ENCODE results near the gene GABRB3.

GABRB3 gene

GRCh38 chr15:26771168-26771567 is 1.7 kb downstream of the GABRB3 start:
- no peak for ATAC-seq (replicated peaks; ENCODE audit: extremely low read depth, poor library complexity, severe bottlenecking)
- Mint-ChIP-seq H3K27ac (ENCODE audit: low read depth) (no peak overlapping the region), H3K4me1 (no peaks in the 10 kb centered on the region), H3K9me3 (no peaks in the 10 kb centered on the region), H3K27me3 (no peaks in the 10 kb centered on the region), H3K36me3 (ENCODE audit: insufficient read depth) (no peaks in the 10 kb centered on the region), H3K4me3 (no peak overlapping the region)
- no peak for DNase-seq (ENCODE audit: low spot score in 2 of 2)

GRCh38 chr15:26767169-26767670 is 5.6 kb downstream of the GABRB3 start:
- H3K4me3 Mint-ChIP-seq: no peak overlapping the region
- H3K9me3 Mint-ChIP-seq: peaks cover 6% of the 10 kb centered on the region
- no peak overlapping the region for H3K27ac Mint-ChIP-seq (ENCODE audit: low read depth)
- H3K27me3 Mint-ChIP-seq: no peaks in the 10 kb centered on the region
- no peak for DNase-seq (ENCODE audit: low spot score in 2 of 2)
- no peaks in the 10 kb centered on the region for H3K4me1 Mint-ChIP-seq
- no peaks in the 10 kb centered on the region for H3K36me3 Mint-ChIP-seq (ENCODE audit: insufficient read depth)
- ATAC-seq (replicated peaks; ENCODE audit: extremely low read depth, poor library complexity, severe bottlenecking): no peak

GRCh38 chr15:26766262-26766661 is 6.6 kb downstream of the GABRB3 start:
- H3K36me3 Mint-ChIP-seq (ENCODE audit: insufficient read depth): no peaks in the 10 kb centered on the region
- H3K4me1 Mint-ChIP-seq: no peaks in the 10 kb centered on the region
- no peak for DNase-seq (ENCODE audit: low spot score in 2 of 2)
- peaks cover 6% of the 10 kb centered on the region for H3K9me3 Mint-ChIP-seq
- H3K27me3 Mint-ChIP-seq: no peaks in the 10 kb centered on the region
- no peak overlapping the region for H3K27ac Mint-ChIP-seq (ENCODE audit: low read depth)
- H3K4me3 Mint-ChIP-seq: no peak overlapping the region
- no peak for ATAC-seq (replicated peaks; ENCODE audit: extremely low read depth, poor library complexity, severe bottlenecking)

- H3K4me3 Mint-ChIP-seq: no peak overlapping the region
- no peaks in the 10 kb centered on the region for H3K4me1 Mint-ChIP-seq
- no peaks in the 10 kb centered on the region for H3K9me3 Mint-ChIP-seq
Observed at GRCh38 chr15:26759986-26760385, 12.9 kb downstream of the GABRB3 start.

GRCh38 chr15:26758079-26758478 is 14.8 kb downstream of the GABRB3 start:
- Mint-ChIP-seq H3K4me3 (no peak overlapping the region), H3K27me3 (no peaks in the 10 kb centered on the region), H3K36me3 (ENCODE audit: insufficient read depth) (no peaks in the 10 kb centered on the region), H3K27ac (ENCODE audit: low read depth) (no peak overlapping the region), H3K9me3 (peaks cover 12% of the 10 kb centered on the region), H3K4me1 (no peaks in the 10 kb centered on the region)
- DNase-seq (ENCODE audit: low spot score in 2 of 2) (no peak), ATAC-seq (replicated peaks; ENCODE audit: extremely low read depth, poor library complexity, severe bottlenecking) (no peak)

More at GRCh38 chr15:26759986-26760385, 12.9 kb downstream of the GABRB3 start:
- DNase-seq (ENCODE audit: low spot score in 2 of 2) (no peak), ATAC-seq (replicated peaks; ENCODE audit: extremely low read depth, poor library complexity, severe bottlenecking) (no peak)
- Mint-ChIP-seq H3K27me3 (no peaks in the 10 kb centered on the region), H3K36me3 (ENCODE audit: insufficient read depth) (no peaks in the 10 kb centered on the region), H3K27ac (ENCODE audit: low read depth) (no peak overlapping the region)

- no peak overlapping the region for H3K27ac Mint-ChIP-seq (ENCODE audit: low read depth)
- no peaks in the 10 kb centered on the region for H3K27me3 Mint-ChIP-seq
- H3K9me3 Mint-ChIP-seq: peaks cover 13% of the 10 kb centered on the region
- DNase-seq (ENCODE audit: low spot score in 2 of 2): no peak
- no peak overlapping the region for H3K4me3 Mint-ChIP-seq
- H3K36me3 Mint-ChIP-seq (ENCODE audit: insufficient read depth): no peaks in the 10 kb centered on the region
- ATAC-seq (replicated peaks; ENCODE audit: extremely low read depth, poor library complexity, severe bottlenecking): no peak
- H3K4me1 Mint-ChIP-seq: no peaks in the 10 kb centered on the region
Observed at GRCh38 chr15:26757141-26757540, 15.7 kb downstream of the GABRB3 start.

GRCh38 chr15:26744894-26745293 is 28.0 kb downstream of the GABRB3 start:
- DNase-seq (ENCODE audit: low spot score in 2 of 2) (no peak), ATAC-seq (replicated peaks; ENCODE audit: extremely low read depth, poor library complexity, severe bottlenecking) (no peak)
- Mint-ChIP-seq H3K27me3 (no peaks in the 10 kb centered on the region), H3K4me3 (no peak overlapping the region), H3K4me1 (no peaks in the 10 kb centered on the region), H3K9me3 (peaks cover 5% of the 10 kb centered on the region), H3K36me3 (ENCODE audit: insufficient read depth) (no peaks in the 10 kb centered on the region), H3K27ac (ENCODE audit: low read depth) (no peak overlapping the region)

- no peaks in the 10 kb centered on the region for H3K36me3 Mint-ChIP-seq (ENCODE audit: insufficient read depth)
- no peak for DNase-seq (ENCODE audit: low spot score in 2 of 2)
- no peak overlapping the region for H3K4me3 Mint-ChIP-seq
- no peak for ATAC-seq (replicated peaks; ENCODE audit: extremely low read depth, poor library complexity, severe bottlenecking)
- no peaks in the 10 kb centered on the region for H3K4me1 Mint-ChIP-seq
- no peak overlapping the region for H3K27ac Mint-ChIP-seq (ENCODE audit: low read depth)
- no peaks in the 10 kb centered on the region for H3K27me3 Mint-ChIP-seq
- H3K9me3 Mint-ChIP-seq: peaks cover 15% of the 10 kb centered on the region
Observed at GRCh38 chr15:26739791-26740190, 33.1 kb downstream of the GABRB3 start.

GRCh38 chr15:26738996-26739395 is 33.9 kb downstream of the GABRB3 start:
- H3K27ac Mint-ChIP-seq (ENCODE audit: low read depth): no peak overlapping the region
- DNase-seq (ENCODE audit: low spot score in 2 of 2): no peak
- H3K36me3 Mint-ChIP-seq (ENCODE audit: insufficient read depth): no peaks in the 10 kb centered on the region
- no peak overlapping the region for H3K4me3 Mint-ChIP-seq
- H3K9me3 Mint-ChIP-seq: peaks cover 16% of the 10 kb centered on the region
- H3K27me3 Mint-ChIP-seq: no peaks in the 10 kb centered on the region
- no peak for ATAC-seq (replicated peaks; ENCODE audit: extremely low read depth, poor library complexity, severe bottlenecking)
- H3K4me1 Mint-ChIP-seq: no peaks in the 10 kb centered on the region

- no peak for ATAC-seq (replicated peaks; ENCODE audit: extremely low read depth, poor library complexity, severe bottlenecking)
- no peaks in the 10 kb centered on the region for H3K36me3 Mint-ChIP-seq (ENCODE audit: insufficient read depth)
Observed at GRCh38 chr15:26736502-26737248, 36.2 kb downstream of the GABRB3 start.

GRCh38 chr15:26731965-26732364 is 40.9 kb downstream of the GABRB3 start:
- H3K9me3 Mint-ChIP-seq: peaks cover 18% of the 10 kb centered on the region
- H3K27ac Mint-ChIP-seq (ENCODE audit: low read depth): no peak overlapping the region
- H3K36me3 Mint-ChIP-seq (ENCODE audit: insufficient read depth): no peaks in the 10 kb centered on the region
- ATAC-seq (replicated peaks; ENCODE audit: extremely low read depth, poor library complexity, severe bottlenecking) (no peak), DNase-seq (ENCODE audit: low spot score in 2 of 2) (no peak)
- H3K27me3 Mint-ChIP-seq: no peaks in the 10 kb centered on the region
- no peaks in the 10 kb centered on the region for H3K4me1 Mint-ChIP-seq
- H3K4me3 Mint-ChIP-seq: no peak overlapping the region

More at GRCh38 chr15:26736502-26737248, 36.2 kb downstream of the GABRB3 start:
- Mint-ChIP-seq H3K4me3 (no peak overlapping the region), H3K27me3 (no peaks in the 10 kb centered on the region), H3K27ac (ENCODE audit: low read depth) (no peak overlapping the region), H3K4me1 (no peaks in the 10 kb centered on the region), H3K9me3 (peaks cover 17% of the 10 kb centered on the region)
- DNase-seq (ENCODE audit: low spot score in 2 of 2): no peak

GRCh38 chr15:26729581-26729980 is 43.3 kb downstream of the GABRB3 start:
- ATAC-seq (replicated peaks; ENCODE audit: extremely low read depth, poor library complexity, severe bottlenecking): no peak
- Mint-ChIP-seq H3K9me3 (peaks cover 12% of the 10 kb centered on the region), H3K36me3 (ENCODE audit: insufficient read depth) (no peaks in the 10 kb centered on the region), H3K4me1 (no peaks in the 10 kb centered on the region), H3K27ac (ENCODE audit: low read depth) (no peak overlapping the region), H3K4me3 (no peak overlapping the region), H3K27me3 (no peaks in the 10 kb centered on the region)
- DNase-seq (ENCODE audit: low spot score in 2 of 2): no peak

- Mint-ChIP-seq H3K27ac (ENCODE audit: low read depth) (no peak overlapping the region), H3K4me1 (no peaks in the 10 kb centered on the region), H3K36me3 (ENCODE audit: insufficient read depth) (no peaks in the 10 kb centered on the region), H3K27me3 (no peaks in the 10 kb centered on the region), H3K9me3 (peaks cover 12% of the 10 kb centered on the region), H3K4me3 (no peak overlapping the region)
- DNase-seq (ENCODE audit: low spot score in 2 of 2) (no peak), ATAC-seq (replicated peaks; ENCODE audit: extremely low read depth, poor library complexity, severe bottlenecking) (no peak)
Observed at GRCh38 chr15:26729030-26729429, 43.8 kb downstream of the GABRB3 start.

Data from central memory CD8-positive, alpha-beta T cell (primary cell).